GM13976 (cell line): Measurements from ENCODE around the gene TEX101.
"Not testable (repeated sequence)": the region's sequence is repeated elsewhere in the genome, so short reads cannot be mapped to it uniquely, and the experiment has no call there.

Experiments
- DNase-seq: peaks from one replicate; pipeline ENCODE4 v3.0.0; 2012; ENCODE audit warnings: low spot score
- CTCF ChIP-seq: IDR thresholded peaks from 2 replicates; pipeline ENCODE4 v1.5.1; 2012; ENCODE audit warnings: borderline replicate concordance, mild to moderate bottlenecking; ENCODE audit not compliant: insufficient read depth; ENCODE audit errors: extremely low read depth, missing control alignments, control extremely low read depth
- in situ Hi-C: fragments of 300-500 bp; cut with MboI; formaldehyde crosslinking; loops from one replicate; pipeline ENCODE4 v1.12.0; 2022; ENCODE audit warnings: low sequenced_read_pairs, mixed read lengths, inconsistent platforms; ENCODE audit not compliant: unreplicated experiment

Gene TEX101

DNA sequence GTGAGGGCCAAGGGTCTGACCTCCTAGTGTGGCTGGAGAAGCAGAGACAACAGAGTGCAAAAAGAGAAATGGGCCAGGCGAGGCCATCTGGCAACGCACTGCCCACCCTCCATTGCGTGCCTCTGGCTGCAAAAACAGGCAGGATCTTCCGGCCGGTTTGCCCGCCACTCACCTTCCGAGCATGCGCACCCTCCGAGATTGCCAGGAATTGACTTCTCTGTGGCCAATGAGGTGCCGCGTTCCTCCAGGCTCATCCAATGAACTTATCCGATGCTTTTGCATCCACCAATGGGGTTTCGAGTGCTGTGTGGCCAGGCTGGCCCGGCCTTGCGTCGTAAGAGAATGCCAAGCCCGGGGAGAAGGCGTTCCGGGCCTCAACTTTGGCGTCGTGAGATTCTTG, at the start of gene TEX101:
TEX101 (plus strand) TSS at position 337 of the 400 bp plus-strand sequence. CDS start 1,030 bp downstream, outside the sequence.
- no peak for DNase-seq
- TF ChIP-seq CTCF = no peak
- in situ Hi-C loops = no loop called here

- in situ Hi-C loops, DNase-seq: not testable (repeated sequence)
Observed at GRCh38 chr19:43365677-43366076, 49.0 kb upstream of the TEX101 start.

GRCh38 chr19:43367822-43368221, 46.9 kb upstream of the TEX101 start:
- TF ChIP-seq CTCF = no peak
- in situ Hi-C loops = no loop called here
- DNase-seq = no peak

- in situ Hi-C loops, DNase-seq: not testable (repeated sequence)
Observed at GRCh38 chr19:43368897-43369296, 45.8 kb upstream of the TEX101 start.

DNA sequence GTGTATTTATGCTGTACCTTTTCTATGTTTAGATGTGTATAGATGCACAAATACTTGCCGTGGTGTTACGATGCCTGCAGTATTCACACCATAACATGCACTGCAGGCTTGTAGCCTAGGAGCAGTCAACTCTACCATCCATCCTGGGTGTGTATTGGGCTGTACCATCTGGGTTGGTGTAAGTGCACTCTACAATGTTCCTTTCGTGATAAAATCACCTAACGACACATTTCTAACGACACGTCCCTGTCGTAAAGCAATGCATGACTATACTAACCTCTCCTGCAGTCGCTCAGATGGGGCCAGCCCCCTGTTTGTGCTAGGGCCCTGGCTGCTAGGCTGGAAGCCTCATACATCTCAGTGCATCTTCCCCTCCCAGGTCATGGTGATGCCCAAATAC, 42.8 kb upstream of the TEX101 start:
- no peak for TF ChIP-seq CTCF
- no peak for DNase-seq
- in situ Hi-C loops = no loop called here

GRCh38 chr19:43372462-43372861, 42.2 kb upstream of the TEX101 start:
- in situ Hi-C loops = no loop called here

DNA sequence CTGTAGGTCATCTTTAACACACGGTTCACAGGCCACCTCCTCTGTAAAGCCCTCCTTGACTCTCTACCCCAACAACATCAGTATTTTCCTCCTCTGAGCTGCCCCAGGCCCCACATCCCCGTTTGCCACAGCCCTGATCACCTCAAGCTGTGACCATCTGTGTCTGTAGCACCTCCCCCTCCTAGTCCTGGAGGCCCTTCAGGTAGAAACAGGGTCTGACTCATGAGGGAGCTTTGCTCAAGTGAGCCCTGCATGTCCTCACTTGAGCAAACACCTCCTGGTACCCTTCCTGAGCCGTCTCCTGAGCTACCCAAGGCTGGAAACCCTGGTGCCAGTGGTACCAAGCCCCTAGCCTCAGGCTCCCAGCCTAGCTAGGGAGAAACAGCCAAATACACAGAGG, 37.1 kb upstream of the TEX101 start:
- in situ Hi-C loops, DNase-seq: not testable (repeated sequence)

More at GRCh38 chr19:43372462-43372861, 42.2 kb upstream of the TEX101 start:
- no peak for DNase-seq
- no peak for TF ChIP-seq CTCF

- in situ Hi-C loops = no loop called here
- TF ChIP-seq CTCF = no peak
- DNase-seq = no peak
Observed at GRCh38 chr19:43380008-43380407, 34.7 kb upstream of the TEX101 start.

DNA sequence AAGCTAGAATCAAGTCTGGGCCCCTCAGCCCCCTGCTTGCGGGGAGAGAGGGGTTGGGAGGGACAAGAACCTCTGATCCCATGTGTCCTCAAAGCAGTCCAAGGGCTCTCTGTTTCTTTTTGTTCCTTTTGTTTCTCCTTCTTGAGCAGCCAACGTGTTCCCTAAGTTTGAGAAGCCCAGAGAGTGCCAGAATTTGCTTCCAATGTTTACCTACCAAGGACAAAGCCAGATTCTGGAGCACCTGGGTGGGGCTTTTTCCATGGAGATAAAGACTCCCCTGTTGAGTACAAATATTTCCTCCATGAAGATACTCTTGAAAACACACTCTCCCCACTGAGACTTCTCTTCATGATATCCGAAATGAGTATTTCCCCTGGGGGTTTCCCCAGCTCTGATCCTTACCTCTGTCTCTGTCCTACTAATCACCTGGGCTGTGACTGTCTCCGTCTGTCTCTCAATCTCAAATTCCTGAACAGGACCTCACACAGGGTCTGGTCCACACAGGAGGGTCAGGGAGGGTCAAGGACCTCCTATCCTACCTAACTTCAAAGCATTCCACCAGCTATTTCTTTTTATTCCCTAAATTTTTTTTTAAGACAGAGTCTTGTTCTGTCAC, 33.8 kb upstream of the TEX101 start:
- in situ Hi-C loops = no loop called here
- TF ChIP-seq CTCF = no peak
- DNase-seq = peak; percentile 38

DNA sequence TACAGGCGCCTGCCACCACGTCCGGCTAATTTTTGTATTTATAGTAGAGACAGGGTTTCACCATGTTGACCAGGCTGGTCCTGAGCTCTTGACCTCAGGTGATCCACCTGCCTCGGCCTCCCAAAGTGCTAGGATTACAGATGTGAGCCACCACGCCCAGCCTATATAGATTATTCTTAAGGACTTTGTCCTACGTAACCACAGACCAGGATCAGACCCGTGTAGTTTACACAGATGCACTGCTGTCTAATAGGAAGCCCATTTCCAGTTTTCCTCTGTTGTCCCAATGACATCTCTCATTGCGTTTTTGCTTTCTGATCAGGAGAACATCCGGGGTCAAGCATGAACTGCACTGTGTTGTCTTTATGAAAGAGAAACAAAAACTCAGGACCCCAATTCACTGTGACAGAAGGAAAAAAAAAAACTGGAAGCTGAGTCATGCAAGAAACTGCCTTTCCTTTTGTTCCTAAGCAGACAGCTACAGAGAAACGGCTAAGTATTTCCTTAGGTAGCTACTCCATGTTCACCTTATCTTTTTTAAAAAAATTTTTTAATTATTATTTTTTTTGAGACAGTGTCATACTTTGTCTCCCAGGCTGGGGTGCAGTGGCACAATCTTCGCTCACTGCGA, 32.0 kb upstream of the TEX101 start:
- DNase-seq, in situ Hi-C loops: not testable (repeated sequence)

- in situ Hi-C loops, DNase-seq: not testable (repeated sequence)
Observed at GRCh38 chr19:43383254-43383653, 31.4 kb upstream of the TEX101 start.

DNA sequence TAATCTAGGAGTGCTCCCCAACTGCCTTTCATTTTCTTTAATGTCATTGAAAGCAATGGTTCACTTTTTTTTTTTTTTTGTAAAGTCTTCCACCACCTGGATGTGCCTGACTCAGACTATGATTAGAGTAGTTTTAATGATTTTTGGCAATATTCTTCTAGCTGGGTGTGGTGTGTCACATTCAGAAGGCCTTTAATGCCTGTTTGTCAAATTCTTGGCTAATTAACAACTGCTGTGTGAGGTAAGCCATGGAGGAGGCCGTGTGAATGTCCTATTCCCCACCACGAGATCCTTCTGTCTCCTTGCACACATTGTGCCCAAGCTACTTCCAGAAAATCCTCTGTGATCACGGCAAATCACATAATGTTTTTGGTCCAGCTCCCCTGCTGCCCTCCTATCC, 30.9 kb upstream of the TEX101 start:
- DNase-seq, in situ Hi-C loops: not testable (repeated sequence)
